GM19035 (cell line): ENCODE results near the gene CACNA1A.
"Not testable (repeated sequence)": the region's sequence is repeated elsewhere in the genome, so short reads cannot be mapped to it uniquely, and the experiment has no call there.

Source experiments
- ATAC-seq: cut with Tn5 transposase; IDR thresholded peaks from one replicate; pipeline ENCODE4 v1.9.1; 2021; ENCODE audit not compliant: unreplicated experiment

The CACNA1A gene

DNA sequence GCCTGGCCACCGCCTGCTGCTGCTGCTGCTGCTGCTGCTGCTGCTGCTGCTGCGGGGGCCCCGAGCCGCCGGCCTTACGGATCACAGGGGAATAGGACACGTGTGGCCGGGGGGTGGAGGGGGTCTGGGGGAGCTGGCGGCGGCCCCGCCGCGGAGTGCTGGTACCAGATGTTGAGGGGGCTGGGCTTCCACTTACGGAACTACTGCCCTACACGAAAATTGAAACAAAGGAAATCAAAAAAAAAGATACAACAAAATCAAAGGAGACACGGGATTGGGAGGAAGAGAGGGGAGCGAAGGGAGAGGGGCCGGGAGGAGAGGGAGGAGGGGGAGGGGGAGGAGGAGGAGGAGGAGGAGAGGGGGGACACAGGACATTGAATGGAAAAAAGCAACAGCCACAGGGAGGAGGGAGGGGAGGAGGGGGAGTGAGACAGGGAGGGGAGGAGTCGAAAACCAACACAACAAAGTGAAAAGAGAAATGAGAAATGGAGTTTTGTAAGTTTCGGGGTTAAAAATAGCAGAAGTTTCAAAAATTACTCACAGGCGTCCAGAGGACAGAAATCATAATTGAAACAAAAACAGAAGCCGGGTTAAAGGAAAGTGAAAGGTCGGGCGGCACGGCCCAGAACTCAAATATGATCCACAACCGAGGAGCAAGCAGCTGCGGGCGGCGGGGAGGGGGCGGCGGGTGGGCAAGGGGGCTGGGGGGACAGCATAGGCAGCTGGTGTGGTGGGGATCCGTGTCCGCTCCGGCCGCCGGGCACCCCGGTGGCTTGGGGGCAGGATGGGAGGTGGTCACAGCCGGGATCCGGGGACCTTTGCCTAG lies 298.2 kb downstream of the CACNA1A start:
- ATAC-seq = peak; percentile 62

DNA sequence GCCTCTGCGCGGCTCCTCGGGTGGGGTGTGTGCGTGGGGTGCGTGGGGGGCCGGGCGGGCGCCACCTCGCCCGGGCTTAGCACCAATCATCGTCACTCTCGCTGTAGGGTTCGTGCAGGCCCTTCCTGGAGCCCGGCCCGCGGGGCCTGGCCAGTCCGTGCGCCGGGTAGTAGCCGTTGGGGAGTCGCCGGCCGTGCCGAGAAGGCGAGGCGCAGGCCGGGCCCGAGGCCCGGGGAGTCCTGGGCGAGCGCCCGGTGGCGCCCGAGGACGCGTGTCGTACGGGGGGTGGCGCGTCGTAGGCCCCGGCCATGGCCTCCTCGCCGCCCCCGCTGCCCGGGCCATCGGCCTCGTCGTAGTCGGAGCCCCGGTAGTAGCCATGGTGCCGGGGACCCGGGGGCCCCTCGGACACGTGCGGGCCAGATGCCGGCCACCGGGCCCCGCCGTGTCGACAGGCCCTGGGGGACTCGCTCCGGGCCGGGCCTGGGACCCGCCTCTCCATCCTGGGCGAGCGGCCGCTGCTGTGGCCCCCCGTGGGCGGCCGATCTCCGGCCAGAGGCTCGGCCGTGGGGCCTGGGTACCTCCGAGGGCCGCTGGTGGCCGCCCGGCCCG lies 298.9 kb downstream of the CACNA1A start:
- ATAC-seq = no peak

DNA sequence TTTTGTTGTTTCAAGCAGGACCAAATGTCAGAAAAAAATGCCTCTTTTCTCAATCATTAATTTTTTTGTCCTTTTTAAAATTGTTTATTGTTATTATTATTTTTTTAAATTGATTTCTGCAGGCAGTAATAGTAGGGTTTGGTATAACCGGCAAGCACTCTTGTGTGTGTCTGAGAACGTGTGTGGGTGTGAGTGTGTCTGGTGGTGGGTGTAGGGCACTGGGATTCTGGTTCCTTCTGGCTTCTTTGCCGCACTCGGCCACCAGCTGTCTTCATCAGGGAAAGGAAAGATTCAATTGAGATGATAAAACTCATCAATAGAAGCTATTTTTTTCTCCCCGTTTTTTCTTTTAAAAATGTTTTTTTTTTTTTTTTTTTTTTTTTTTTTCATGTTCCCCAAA lies 299.7 kb downstream of the CACNA1A start:
- ATAC-seq = no peak

DNA sequence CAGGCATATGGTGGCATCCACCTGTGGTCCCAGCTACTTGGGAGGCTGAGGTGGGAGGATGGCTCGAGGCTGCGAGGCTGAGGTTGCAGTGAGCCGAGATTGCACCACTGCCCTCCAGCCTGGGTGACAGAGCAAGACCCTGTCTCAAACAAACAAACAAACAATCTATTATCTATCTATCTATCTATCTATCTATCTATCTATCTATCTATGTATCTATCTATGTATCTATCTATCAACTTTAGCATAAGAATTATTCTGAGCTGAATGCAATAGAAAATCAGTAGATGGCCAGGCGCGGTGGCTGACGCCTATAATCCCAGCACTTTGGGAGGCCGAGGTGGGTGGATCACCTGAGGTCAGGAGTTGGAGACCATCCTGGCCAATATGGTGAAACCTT lies 304.2 kb downstream of the CACNA1A start:
- not testable (repeated sequence) for ATAC-seq

DNA sequence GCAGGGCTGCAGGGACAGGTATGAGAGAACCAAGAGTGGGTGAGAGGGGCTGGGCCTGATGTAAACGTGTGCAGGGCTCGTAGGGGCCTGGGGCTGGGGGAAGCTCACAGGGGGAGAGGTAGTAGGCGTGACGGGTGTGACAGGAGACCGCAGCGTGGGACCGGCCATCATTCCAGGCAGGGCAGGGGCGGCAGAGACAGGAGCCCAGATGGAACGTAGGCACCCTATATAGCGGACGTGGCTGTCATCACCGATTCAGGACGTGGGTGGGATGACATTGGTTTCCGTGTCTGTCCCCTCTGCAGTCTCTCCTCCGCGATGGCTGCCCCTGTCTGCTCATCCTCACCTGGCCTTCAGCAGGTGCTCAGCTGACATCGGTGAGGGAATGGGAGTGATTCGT lies 307.6 kb downstream of the CACNA1A start:
- no peak for ATAC-seq

DNA sequence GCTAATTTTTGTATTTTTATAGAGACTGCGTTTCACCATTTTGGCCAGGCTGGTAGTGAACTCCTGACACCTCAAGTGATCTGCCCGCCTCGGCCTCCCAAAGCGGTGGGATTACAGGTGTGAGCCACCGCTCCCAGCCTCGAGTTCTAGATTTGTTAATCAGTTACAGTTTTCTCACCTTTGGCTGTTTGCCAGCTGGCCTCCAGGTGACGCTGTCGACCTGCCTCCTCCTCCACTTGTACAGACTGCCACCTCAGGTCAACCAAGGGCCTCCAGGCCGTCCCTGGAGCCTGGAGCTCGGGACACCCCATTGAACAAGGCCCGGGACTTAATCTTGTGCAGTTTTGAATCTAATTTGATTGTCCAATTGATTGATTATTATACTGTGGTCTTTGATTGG lies 310.6 kb downstream of the CACNA1A start:
- ATAC-seq = no peak

DNA sequence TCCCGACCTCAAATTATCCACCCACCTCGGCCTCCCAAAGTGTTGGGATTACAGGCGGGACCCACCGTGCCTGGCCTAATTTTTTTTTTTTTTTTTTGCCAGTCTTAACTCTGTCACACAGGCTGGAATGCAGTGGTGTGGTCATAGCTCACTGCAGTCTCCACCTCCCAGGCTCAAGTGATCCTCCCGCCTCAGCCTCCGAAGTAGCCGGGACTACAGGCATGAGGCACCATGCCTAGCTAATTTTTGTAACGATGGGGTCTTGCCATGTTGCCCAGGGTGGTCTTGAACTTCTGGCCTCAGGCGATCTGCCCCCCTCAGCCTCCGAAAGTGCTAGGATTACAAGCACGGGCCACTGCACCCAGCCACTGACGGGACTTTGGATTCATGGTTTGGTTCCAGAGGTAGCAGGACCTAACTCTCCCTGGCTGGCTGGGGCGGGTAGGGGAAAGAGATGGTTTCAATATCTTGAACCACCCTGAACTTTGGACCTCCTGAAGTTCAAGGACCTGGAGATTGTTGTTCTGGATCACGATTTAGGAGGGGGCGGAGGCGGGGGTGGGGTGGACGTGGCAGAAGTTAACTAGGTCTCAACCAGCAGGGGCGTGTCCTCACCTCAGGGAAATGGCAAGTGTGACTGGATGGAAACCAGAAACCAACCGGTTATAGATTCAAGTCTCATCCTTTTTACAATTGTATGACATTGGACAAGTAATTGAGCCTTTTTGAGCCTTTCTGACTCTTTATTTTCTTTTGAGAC lies 315.3 kb downstream of the CACNA1A start:
- ATAC-seq = no peak

DNA sequence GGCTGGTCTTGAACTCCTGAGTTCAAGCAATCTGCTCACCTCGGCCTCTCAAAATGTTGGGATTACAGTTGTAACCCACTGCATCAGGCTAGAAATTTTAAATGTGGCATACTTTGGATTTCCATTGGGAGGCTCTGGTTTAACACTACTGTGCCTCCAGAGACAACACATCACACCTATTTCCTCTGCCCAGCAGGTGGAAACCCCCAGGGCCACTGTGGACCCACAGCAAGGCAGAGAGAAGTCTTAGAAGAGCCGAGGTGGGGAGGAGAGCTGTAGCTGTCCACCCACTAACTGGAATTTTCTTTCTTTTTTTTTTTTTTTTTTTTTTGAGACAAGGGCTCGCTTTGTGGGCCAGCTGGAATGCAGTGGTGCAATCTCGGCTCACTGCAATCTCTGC lies 316.7 kb downstream of the CACNA1A start:
- ATAC-seq = no peak

DNA sequence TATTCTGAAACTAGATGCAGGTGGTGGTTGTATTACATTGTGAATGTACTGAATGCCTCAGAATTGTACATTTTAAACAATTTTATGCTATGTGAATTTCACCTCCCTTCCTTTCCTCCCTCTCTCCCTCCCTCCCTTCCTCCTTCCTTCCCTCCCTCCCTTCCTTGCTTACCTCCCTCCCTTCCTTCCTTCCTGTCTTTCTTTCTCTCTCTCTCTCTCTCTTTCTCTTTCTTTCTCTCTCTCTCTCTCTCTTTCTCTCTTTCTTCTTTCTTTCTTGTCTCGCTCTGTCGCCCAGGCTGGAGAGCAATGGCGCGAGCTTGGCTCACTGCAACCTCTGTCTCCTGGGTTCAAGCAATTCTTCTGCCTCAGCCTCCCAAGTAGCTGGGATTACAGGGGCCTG lies 318.9 kb downstream of the CACNA1A start:
- ATAC-seq = no peak

DNA sequence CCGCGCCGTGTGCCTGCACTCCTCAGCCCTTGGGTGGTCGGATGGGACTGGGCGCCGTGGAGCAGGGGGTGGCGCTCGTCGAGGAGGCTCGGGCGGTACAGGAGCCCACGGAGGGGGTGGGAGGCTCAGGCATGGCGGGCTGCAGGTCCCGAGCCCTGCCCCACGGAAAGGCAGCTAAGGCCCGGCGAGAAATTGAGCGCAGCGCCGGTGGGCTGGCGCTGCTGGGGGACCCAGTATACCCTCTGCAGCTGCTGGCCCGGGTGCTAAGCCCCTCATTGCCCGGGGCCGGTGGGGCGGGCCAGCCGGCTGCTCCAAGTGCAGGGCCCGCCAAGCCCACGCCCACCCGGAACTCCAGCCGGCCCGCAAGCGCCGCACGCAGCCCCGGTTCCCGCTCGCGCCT lies 319.6 kb downstream of the CACNA1A start:
- not testable (repeated sequence) for ATAC-seq

DNA sequence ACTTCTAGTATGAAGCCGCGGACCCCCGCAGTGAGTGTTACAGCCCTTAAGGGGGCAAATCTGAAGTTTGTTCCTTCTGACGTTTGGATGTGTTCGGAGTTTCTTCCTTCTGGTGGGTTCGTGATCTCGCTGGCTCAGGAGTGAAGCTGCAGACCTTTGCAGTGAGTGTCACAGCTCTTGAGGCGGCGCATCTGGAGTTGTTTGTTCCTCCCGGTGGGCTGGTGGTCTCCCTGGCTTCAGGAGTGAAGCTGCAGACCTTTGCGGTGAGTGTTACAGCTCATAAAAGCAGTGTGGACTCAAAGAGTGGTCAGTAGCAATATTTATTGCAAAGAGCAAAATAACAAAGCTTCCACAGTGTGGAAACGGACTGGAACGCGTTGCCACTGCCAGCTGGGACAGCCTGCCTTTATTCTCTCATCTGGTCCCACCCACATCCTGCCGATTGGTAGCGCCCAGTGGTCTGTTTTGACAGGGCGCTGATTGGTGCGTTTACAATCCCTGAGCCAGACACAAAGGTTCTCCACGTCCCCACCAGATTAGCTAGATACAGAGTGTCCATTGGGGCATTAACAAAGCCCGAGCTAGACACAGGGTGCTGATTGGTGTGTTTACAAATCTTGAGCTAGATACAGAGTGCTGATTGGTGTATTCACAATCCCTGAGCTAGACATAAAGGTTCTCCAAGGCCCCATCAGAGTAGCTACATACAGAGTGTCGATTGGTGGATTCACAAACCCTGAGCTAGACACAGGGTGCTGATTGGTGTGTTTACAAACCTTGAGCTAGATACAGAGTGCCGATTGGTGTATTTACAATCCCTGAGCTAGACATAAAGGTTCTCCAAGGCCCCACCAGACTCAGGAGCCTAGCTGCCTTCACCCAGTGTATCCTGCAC lies 320.3 kb downstream of the CACNA1A start:
- ATAC-seq = not testable (repeated sequence)

DNA sequence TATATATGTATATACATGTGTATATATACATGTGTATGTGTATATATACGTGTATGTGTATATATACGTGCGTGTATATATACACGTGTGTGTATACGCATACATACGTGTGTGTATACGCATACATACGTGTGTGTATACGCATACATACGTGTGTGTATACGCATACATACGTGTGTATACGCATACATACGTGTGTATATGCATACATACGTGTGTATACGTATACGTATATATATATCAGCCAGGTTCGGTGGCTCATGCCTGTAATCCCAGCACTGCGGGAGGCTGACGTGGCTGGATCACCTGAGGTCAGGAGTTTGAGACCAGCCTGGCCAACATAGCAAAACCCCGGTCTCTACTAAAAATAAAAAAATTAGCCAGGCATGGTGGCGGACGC lies 321.4 kb downstream of the CACNA1A start:
- ATAC-seq = not testable (repeated sequence)

DNA sequence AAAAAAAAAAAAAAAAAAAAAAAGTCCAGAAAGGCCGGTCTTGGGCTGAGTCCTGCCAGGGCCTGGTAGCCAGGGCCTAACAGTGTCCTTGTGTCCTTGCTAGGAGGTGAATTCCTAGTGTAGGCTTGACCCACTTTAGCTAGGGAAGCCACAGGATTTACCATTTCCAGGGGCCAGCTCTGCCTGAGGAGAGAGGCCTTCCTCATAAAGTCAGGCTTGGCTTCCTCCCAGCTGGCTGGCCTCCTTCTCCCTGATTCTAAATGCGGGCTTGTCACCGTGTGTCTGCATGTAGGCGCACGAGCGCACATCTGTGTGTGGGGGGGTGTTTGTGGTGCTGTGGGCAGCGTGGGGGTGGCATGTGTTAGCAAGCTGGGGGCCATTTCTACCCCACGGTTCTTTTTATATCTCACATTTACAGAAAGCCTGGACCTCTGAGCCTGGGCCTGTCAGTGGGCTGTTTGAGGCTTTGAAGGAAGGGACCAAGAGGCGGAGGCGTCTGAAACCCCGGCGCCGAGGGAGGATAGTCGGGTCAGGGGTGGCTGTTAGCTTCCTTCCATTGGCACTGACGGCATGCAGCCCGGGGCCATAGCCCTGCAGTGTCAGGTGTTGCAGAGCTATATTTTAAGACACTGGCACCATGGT lies 324.4 kb downstream of the CACNA1A start:
- no peak for ATAC-seq

DNA sequence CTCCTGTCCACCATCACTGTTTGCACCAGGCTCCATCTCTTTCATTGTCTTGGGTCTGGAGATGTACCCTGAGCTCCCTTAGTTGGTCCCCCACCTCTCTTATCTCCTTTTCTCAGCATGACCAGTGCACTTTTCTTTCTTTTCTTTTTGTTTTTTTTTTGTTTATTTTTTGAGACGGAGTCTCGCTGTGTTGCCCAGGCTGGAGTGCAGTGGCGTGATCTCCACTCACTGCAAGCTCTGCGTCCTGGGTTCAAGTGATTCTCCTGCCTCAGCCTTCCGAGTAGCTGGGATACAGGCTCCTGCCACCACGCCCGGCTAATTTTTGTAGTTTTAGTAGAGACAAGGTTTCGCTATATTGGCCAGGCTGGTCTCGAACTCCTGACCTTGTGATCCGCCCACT lies 328.0 kb downstream of the CACNA1A start:
- ATAC-seq = not testable (repeated sequence)

DNA sequence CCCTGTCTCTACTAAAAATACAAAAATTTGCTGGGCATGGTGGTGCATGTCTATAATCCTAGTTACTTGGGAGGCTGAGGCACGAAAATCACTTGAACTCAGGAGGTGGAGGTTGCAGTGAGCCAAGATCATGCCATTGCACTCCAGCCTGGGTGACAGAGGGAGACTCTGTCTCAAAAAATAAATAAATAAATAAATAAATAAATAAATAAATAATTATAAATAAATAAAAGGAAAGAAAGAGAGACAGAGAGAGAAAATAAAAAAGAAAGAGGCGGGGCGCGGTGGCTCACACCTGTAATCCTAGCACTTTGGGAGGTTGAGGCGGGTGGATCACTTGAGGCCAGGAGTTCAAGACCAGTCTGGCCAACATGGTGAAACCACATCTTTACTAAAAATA lies 328.7 kb downstream of the CACNA1A start:
- not testable (repeated sequence) for ATAC-seq

DNA sequence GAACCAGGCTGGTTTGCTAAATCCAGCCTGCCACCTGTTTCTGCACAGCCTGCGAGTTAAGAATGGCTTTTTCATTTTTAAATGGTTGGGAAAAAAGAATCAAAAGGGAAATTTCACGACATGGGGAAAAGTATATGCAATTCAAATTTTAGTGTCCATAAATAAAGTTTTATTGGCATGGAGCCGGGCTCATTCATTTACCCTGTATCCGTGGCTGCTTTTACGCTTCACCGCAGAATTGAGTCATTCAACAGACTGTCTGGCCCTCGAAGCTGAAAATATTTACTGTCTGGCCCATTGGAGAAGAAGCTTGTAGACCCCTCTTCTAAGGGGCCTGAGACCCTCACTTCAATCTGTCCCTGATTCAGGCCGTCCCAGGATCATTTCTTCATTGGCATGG lies 329.9 kb downstream of the CACNA1A start:
- ATAC-seq = no peak

DNA sequence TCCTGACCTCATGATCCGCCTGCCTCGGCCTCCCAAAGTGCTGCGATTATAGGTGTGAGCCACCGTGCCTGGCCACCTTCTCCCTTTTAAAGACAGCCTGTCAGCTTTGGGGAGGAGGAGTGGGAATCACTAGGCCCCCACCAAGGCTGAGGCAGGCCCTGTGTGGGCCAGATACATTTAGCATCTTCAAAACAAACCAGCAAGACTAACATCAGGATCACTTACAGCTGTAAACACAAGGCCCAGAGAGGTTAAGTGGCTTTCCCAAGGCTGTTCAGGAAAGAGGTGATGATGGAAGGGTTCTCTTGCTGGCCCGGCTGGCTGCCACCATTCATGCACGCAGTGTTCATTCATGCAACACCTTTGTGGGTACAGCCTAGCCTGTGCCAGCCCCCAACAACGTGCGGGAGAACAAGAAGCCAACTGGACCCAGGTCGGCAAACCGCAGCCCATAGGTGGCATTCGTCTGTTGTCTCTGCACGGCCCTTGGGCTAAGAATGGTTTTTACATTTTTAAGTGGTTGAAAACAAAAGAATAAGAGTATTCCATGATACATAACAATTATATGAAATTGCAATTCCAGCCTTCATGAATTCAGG lies 333.0 kb downstream of the CACNA1A start:
- no peak for ATAC-seq

DNA sequence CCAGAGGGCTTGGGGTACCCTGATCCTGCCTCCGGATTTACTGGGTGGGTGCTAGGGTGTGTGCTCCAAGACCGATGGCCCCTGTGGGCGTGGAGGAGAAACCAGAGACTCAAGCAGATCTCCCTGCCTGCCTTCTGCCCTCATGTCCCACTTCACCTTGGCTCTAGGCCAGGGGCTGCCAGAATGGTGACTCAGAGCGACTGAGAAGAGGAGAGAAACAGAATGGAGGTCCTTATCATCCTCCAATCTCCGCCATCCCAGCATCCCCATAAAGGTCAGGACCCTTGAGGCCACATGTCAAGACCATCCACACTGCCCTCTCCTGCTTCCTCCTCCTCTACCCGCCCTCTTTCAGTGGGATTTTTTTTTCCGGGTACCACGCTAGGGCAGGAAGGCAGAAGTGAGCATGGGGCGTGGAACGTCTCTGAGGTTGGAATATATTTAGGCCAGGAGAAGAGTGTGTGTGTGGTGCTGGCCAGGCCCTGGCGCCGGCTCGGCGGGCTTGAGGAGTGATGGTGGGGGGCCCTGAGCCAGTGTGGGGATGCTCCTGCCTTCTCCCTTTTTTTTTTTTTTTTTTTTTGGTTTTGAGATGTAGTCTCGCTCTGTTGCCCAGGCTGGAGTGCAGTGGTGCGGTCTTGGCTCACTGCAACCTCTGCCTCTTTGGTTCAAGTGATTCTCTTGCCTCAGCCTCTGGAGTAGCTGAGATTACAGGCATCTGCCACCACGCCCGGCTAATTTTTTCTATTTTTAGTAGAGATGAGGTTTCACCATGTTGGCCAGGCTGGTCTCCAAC lies 333.7 kb downstream of the CACNA1A start:
- no peak for ATAC-seq

DNA sequence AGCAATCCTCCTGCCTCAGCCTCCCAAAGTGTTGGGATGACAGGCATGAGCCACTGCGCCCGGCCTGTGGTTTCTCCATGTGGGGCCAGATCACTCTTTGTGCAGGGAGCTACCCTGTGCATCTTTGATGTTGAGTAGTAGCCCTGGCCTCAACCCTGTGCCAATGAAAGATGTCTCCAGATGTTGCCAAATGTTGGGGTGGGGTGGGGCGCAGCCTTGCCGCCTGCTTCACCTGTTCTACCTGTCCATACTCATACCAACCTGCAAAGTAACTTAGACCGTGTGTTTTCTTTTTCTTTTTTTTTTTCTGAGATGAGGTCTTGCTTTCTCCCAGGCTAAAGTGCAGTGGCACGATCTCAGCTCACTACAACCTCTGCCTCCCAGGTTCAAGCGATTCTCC lies 335.1 kb downstream of the CACNA1A start:
- no peak for ATAC-seq
